Transverse colon (tissue), 4 donors: ENCODE measurements around the gene GBP6. TPM values are rescaled to one million over a fixed set of nuclear protein-coding genes. Genes with fewer than 3 reads are reported as not detected.

Experiments
- DNase-seq: peaks from one replicate; pipeline ENCODE4 v3.0.0-alpha.2; 2019
- H3K27ac ChIP-seq, 4 donors: fragments of 200-600 bp; sonication (generic); 2 replicates each; pipeline ENCODE4 v1.5.1; 2016 to 2018; ENCODE audit warnings: inconsistent platforms in 4 of 4
- H3K27me3 ChIP-seq: fragments of 200-600 bp; sonication (generic); 2 replicates; pipeline ENCODE4 v1.5.1; 2017; ENCODE audit warnings: inconsistent platforms
- H3K36me3 ChIP-seq, 4 donors: fragments of 200-600 bp; sonication (generic); 2 replicates each; pipeline ENCODE4 v1.5.1; 2017 to 2019; ENCODE audit warnings: inconsistent platforms in 4 of 4
- H3K4me1 ChIP-seq, 4 donors: fragments of 200-600 bp; sonication (generic); 2 replicates each; pipeline ENCODE4 v1.5.1; 2017 to 2020; ENCODE audit warnings: inconsistent platforms in 4 of 4
- H3K4me3 ChIP-seq, 4 donors: fragments of 200-600 bp; sonication (generic); 1 replicate in 1 of 4; 2 replicates in 3 of 4; pipeline versions ENCODE4 v1.5.1 to v1.6.1; 2017 to 2019; ENCODE audit warnings: inconsistent platforms in 4 of 4
- H3K9me3 ChIP-seq, 2 donors: fragments of 200-600 bp; sonication (generic); 2 replicates each; pipeline ENCODE4 v1.5.1; 2017 to 2019; ENCODE audit warnings: inconsistent platforms in 2 of 2
- CTCF ChIP-seq, 5 experiments: fragments of 200-600 bp in 3 of 5; fragments of 450-650 bp in 2 of 5; sonication (generic) in 3 of 5; IDR thresholded peaks; 1 replicate in 2 of 5; 2 replicates in 3 of 5; pipeline ENCODE4 v1.5.1; 2016 to 2017; ENCODE audit warnings: antibody characterized with exemption in 5 of 5, inconsistent platforms in 3 of 5, mild to moderate bottlenecking in 2 of 5, moderate library complexity in 1 of 5
- EP300 ChIP-seq: sonication (generic); formaldehyde crosslinking; IDR thresholded peaks from one replicate; pipeline ENCODE4 v1.6.1; 2017; ENCODE audit warnings: antibody characterized with exemption, low read depth
- POLR2A ChIP-seq: fragments of 450-650 bp; IDR thresholded peaks from one replicate; pipeline ENCODE4 v1.6.1; 2016; ENCODE audit warnings: antibody characterized with exemption, mild to moderate bottlenecking, moderate library complexity
- POLR2AphosphoS5 ChIP-seq, 3 donors: sonication (generic); formaldehyde crosslinking; IDR thresholded peaks; one replicate each; pipeline ENCODE4 v1.6.1; 2016; ENCODE audit warnings: antibody characterized with exemption in 3 of 3
- WGBS, 2 donors: methylation state at CpG; one replicate each; pipeline ENCODE4 v1.1.5; 2018; ENCODE audit warnings: low coverage in 1 of 2; 5-methylcytosine and 5-hydroxymethylcytosine counted together
- in situ Hi-C, 4 donors: fragments of 200-750 bp; cut with MboI; loops; one replicate each; pipeline versions ENCODE4 v1.15.0 to v1.15.1; 2017; ENCODE audit warnings: low sequenced_read_pairs in 3 of 4, low pct_ligation_motif_present in 1 of 4, low pct_unique_long_range_greater_than_20kb in 1 of 4
- intact Hi-C: fragments of 100-400 bp; cut with DNase I; formaldehyde crosslinking; loops from one replicate; pipeline ENCODE4 v1.15.1; 2023; ENCODE audit warnings: low total_unique reads
- total RNA-seq, 4 donors: library from RNA; depleted of rRNA; stranded (reverse); fragments of >200 nt; gene quantifications; one replicate each; pipeline ENCODE4 v1.1.0, GENCODE V29; 2016

Gene GBP6
- total RNA-seq, 4 donors from 2014 or later, result not detected

GRCh38 chr1:89378001-89378400 lies 14.1 kb downstream of the GBP6 start:
- no peak for DNase-seq
- Histone ChIP-seq H3K4me3 (no peak overlapping the region), H3K27ac (no peak overlapping the region), H3K9me3 (no peaks in the 10 kb centered on the region), H3K27me3 (no peaks in the 10 kb centered on the region), H3K36me3 (no peaks in the 10 kb centered on the region), H3K4me1 (no peaks in the 10 kb centered on the region)
- TF ChIP-seq EP300 (no peak), POLR2A (no peak), POLR2AphosphoS5 (IDR thresholded peaks at IDR 0.05) (no peak)
- intact Hi-C loops, result no loop called here
- in situ Hi-C loops, result no loop called here

- no peak for DNase-seq
- no peaks in the 10 kb centered on the region for H3K36me3 ChIP-seq
- TF ChIP-seq CTCF (IDR thresholded peaks at IDR 0.05) (no peak), EP300 (no peak), POLR2A (no peak), POLR2AphosphoS5 (IDR thresholded peaks at IDR 0.05) (no peak)
- in situ Hi-C loops (no loop called here), intact Hi-C loops (no loop called here)
- no peak overlapping the region for H3K27ac ChIP-seq
- 85% methylated on average over 6 of the region's 6 CpGs; no CpG with 5 or more reads in 1 of the 2 donors for WGBS, 2 donors
- no peaks in the 10 kb centered on the region for H3K9me3 ChIP-seq
- no peaks in the 10 kb centered on the region for H3K4me1 ChIP-seq
- H3K27me3 ChIP-seq, result no peaks in the 10 kb centered on the region
- no peak overlapping the region for H3K4me3 ChIP-seq
Measured at GRCh38 chr1:89381618-89382017, 17.8 kb downstream of the GBP6 start.

DNA sequence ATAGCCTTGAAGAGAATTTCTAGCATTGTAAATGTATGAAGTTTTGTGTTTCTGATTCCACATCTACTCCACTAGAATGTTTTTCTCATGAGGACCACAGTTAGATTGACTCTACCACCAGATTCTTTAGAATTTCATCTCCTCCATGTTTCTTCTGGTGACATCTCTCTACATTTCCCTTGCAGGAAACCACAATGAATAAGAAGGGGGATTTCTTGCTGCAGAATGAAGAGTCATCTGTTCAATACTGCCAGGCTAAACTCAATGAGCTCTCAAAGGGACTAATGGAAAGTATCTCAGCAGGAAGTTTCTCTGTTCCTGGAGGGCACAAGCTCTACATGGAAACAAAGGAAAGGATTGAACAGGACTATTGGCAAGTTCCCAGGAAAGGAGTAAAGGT lies 18.6 kb downstream of the GBP6 start:
- no peaks in the 10 kb centered on the region for H3K4me1 ChIP-seq
- TF ChIP-seq POLR2A (no peak), EP300 (no peak), CTCF (IDR thresholded peaks at IDR 0.05) (no peak), POLR2AphosphoS5 (IDR thresholded peaks at IDR 0.05) (no peak)
- no peaks in the 10 kb centered on the region for H3K9me3 ChIP-seq
- H3K36me3 ChIP-seq, result no peaks in the 10 kb centered on the region
- in situ Hi-C loops (no loop called here), intact Hi-C loops (no loop called here)
- no peak for DNase-seq
- no peak overlapping the region for H3K4me3 ChIP-seq
- no peak overlapping the region for H3K27ac ChIP-seq
- no peaks in the 10 kb centered on the region for H3K27me3 ChIP-seq

DNA sequence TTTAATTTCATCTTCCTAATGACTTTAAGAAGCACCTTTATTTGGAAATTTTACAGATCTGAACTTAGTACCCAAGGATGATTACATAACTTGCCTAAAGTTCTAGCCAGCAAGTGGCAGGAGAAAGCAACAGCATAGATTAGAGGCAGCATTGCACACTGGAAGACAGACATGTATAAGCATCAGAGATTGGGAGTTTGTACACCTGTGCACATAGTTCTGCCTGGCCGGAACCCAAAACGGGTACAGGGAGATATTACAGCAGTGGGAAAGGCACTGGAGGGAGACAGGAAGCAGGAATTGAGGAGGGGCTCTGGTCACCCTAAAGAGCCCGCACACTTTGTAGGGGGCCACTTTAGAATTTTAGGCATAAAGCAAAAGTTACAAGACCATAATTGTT lies 19.3 kb downstream of the GBP6 start:
- Histone ChIP-seq H3K9me3 (no peaks in the 10 kb centered on the region), H3K27ac (no peak overlapping the region), H3K27me3 (no peaks in the 10 kb centered on the region), H3K4me1 (no peaks in the 10 kb centered on the region), H3K36me3 (no peaks in the 10 kb centered on the region), H3K4me3 (no peak overlapping the region)
- 84% methylated on average over 3 of the region's 3 CpGs; no CpG with 5 or more reads in 1 of the 2 donors for WGBS, 2 donors
- intact Hi-C loops, result no loop called here
- DNase-seq, result no peak
- TF ChIP-seq POLR2AphosphoS5 (IDR thresholded peaks at IDR 0.05), result no peak
- no peak for TF ChIP-seq CTCF (IDR thresholded peaks at IDR 0.05)
- TF ChIP-seq EP300, result no peak
- no peak for TF ChIP-seq POLR2A
- in situ Hi-C loops, result no loop called here

DNA sequence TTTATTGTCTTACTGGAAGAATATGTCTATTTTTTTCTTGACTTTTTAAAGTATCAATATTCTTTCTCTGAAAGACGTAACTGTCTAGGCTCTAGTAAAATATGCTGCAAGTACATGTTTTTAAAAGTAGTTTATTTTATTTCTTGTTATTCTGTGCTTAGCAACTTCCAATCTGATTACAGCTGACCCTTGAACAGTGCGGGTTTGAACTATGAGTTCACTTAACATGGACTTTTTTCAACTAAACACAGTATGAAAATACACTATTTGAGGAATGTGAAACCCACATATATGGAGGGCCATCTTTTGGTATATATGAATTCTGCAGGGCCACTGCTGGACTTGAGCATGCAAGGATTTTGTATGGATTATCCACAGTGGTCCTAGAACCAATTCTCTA lies 26.8 kb downstream of the GBP6 start:
- in situ Hi-C loops, result no loop called here
- DNase-seq, result no peak
- 92 to 95% methylated on average over 2 of the region's 2 CpGs for WGBS, 2 donors
- no peaks in the 10 kb centered on the region for H3K27me3 ChIP-seq
- no peaks in the 10 kb centered on the region for H3K9me3 ChIP-seq
- no peak overlapping the region for H3K27ac ChIP-seq
- intact Hi-C loops, result no loop called here
- no peak overlapping the region for H3K4me3 ChIP-seq
- no peaks in the 10 kb centered on the region for H3K4me1 ChIP-seq
- no peaks in the 10 kb centered on the region for H3K36me3 ChIP-seq
- no peak for TF ChIP-seq POLR2AphosphoS5 (IDR thresholded peaks at IDR 0.05)
- no peak for TF ChIP-seq EP300
- TF ChIP-seq CTCF (IDR thresholded peaks at IDR 0.05), result no peak
- TF ChIP-seq POLR2A, result no peak
